Measurements from ENCODE around the gene ALG8.

GRCh38 chr11:78060533-78060932 is 78.9 kb downstream of the ALG8 start:
- TF ChIP-seq TAF1 (IDR thresholded peaks at IDR 0.05; ENCODE audit: low read depth, low read length) (no peak), POLR2A (IDR thresholded peaks at IDR 0.05; ENCODE audit: low read depth, low read length) (no peak), POLR2AphosphoS5 (IDR thresholded peaks at IDR 0.05; ENCODE audit: low read depth, low read length) (no peak)
